Lung (tissue), 12 donors: ENCODE data around the gene HOXD9. TPM values are rescaled to one million over a fixed set of nuclear protein-coding genes. Genes with fewer than 3 reads are reported as not detected.
A peak's percentile ranks its signal among the peaks of the same experiment; 100 is the strongest.

Source experiments
- ATAC-seq: fragments of 200-7000 bp; cut with Tn5 transposase; one replicate; pipeline ENCODE4 v1.9.1; 2020; ENCODE audit warnings: moderate number of reproducible peaks; ENCODE audit not compliant: insufficient read depth, low FRiP score
- DNase-seq, 3 donors: peaks; one replicate each; pipeline ENCODE4 v3.0.0-alpha.2; 2013 to 2017
- H3K27ac ChIP-seq, 2 donors: one replicate each; pipeline ENCODE4 v1.5.1; 2013; ENCODE audit warnings: mild to moderate bottlenecking in 2 of 2, moderate library complexity in 2 of 2, control low read depth in 1 of 2, inconsistent platforms in 1 of 2, low read depth in 1 of 2, low read length in 1 of 2
- H3K27me3 ChIP-seq, 3 donors: one replicate each; pipeline ENCODE4 v1.5.1; 2013; ENCODE audit warnings: low read length in 2 of 3; ENCODE audit not compliant: control insufficient read depth in 3 of 3, insufficient read depth in 3 of 3
- H3K36me3 ChIP-seq, 4 donors: one replicate each; pipeline ENCODE4 v1.5.1; 2013; ENCODE audit warnings: low read length in 4 of 4, mild to moderate bottlenecking in 1 of 4, moderate library complexity in 1 of 4; ENCODE audit not compliant: control insufficient read depth in 4 of 4, insufficient read depth in 4 of 4
- H3K4me1 ChIP-seq, 5 donors: one replicate each; pipeline ENCODE4 v1.5.1; 2013; ENCODE audit warnings: low read length in 5 of 5, mild to moderate bottlenecking in 2 of 5, moderate library complexity in 1 of 5; ENCODE audit not compliant: control insufficient read depth in 5 of 5, insufficient read depth in 5 of 5
- H3K4me3 ChIP-seq: one replicate; pipeline ENCODE4 v1.5.1; 2013; ENCODE audit warnings: mild to moderate bottlenecking, control low read depth, moderate library complexity
- H3K9ac ChIP-seq, 2 donors: one replicate each; pipeline ENCODE4 v1.5.1; 2013; ENCODE audit warnings: low read length in 2 of 2, control low read depth in 1 of 2; ENCODE audit not compliant: insufficient read depth in 1 of 2
- H3K9me3 ChIP-seq, 4 donors: one replicate each; pipeline ENCODE4 v1.5.1; 2013; ENCODE audit warnings: low read length in 3 of 4, mild to moderate bottlenecking in 1 of 4, moderate library complexity in 1 of 4; ENCODE audit not compliant: control insufficient read depth in 4 of 4, insufficient read depth in 3 of 4
- WGBS, 2 donors: extraction: QIAGEN DNeasy Blood & Tissue Kit; methylation state at CpG; one replicate each; pipeline ENCODE4 v1.1.7; 2013; 5-methylcytosine and 5-hydroxymethylcytosine counted together
- polyA plus RNA-seq, 2 donors: library from polyadenylated mRNA; stranded (reverse); fragments of 200-250 nt; gene quantifications; one replicate each; pipeline ENCODE4 v1.2.1, GENCODE V29; 2013
- total RNA-seq, 2 donors: library from RNA; depleted of rRNA in 1 of 2; stranded (reverse); fragments of >200 nt in 1 of 2; gene quantifications; one replicate each; pipeline ENCODE4 v1.2.1, GENCODE V29; 2014 to 2021
- TF ChIP-seq, protein P1 (sequence below): IDR thresholded peaks from 2 replicates; pipeline ENCODE4 v1.5.1; 2012; ENCODE audit warnings: mild to moderate bottlenecking; ENCODE audit errors: control extremely low read depth, extremely low read depth
- donor health status: control.
- donor health status: control.
- donor health status: Bipolar disorder and iron deficiency.
- donor health status: healthy.
- donor health status: DM: yes; HTN: yes; CAD: no.

The HOXD9 gene
- total and polyA plus RNA-seq, 4 donors, result 0.29 to 0.80 (median 0.51) TPM

DNA sequence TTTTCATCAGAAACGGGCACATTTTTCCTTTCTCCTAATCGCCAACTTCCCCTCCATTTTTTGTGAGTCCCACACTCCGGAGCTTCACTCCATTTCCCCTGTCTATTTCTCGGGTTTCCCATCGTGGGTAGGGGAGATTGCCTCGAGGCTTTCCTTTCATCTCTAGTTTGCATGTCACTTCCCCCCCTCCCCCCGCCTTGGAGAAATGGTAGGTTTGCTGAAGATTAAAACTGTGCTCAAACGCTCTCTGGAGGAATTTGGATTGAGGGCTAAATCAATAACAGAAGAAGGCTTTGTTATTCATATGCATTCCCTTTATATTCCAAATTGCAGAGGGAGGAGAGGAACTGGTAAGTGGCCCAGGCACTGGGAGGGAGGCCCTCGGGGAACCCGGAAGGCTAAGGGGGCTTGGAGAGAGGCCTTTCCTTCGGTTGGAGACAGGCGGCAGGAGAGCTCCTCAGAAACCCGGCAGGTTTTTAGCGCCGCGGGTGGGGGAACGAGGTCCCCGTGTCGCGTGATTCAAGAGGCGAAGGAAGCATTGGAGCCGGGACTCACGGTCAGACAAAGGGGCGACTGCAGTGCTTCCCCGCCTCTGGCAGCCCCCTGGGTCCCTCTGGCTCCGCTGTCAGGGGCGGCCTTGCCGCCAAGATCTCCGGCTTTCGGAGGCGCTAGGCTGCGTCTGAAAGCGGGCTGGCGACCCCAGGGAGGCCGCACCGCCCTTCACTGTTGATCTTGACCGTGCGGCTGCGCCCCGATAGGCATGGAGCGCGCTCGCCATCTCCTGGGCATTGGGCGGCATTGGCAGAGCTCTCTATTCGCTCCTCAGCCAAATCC is 25.3 kb upstream of the HOXD9 start:
- Histone ChIP-seq H3K4me3 (no peak overlapping the region), H3K27me3 (peaks cover 25 to 93% (median 86%) of the 10 kb centered on the region in 3 donors), H3K4me1 (peaks cover 0 to 22% (median 15%) of the 10 kb centered on the region in 5 donors), H3K27ac (no peak overlapping the region), H3K9me3 (peaks cover 0 to 14% (median 0%) of the 10 kb centered on the region in 4 donors), H3K9ac (no peak overlapping the region), H3K36me3 (no peaks in the 10 kb centered on the region)
- WGBS, 2 donors, result 2 to 3% methylated on average over 45 of the region's 45 CpGs
- ATAC-seq, result peak; percentile 88
- TF ChIP-seq, protein P1, sequence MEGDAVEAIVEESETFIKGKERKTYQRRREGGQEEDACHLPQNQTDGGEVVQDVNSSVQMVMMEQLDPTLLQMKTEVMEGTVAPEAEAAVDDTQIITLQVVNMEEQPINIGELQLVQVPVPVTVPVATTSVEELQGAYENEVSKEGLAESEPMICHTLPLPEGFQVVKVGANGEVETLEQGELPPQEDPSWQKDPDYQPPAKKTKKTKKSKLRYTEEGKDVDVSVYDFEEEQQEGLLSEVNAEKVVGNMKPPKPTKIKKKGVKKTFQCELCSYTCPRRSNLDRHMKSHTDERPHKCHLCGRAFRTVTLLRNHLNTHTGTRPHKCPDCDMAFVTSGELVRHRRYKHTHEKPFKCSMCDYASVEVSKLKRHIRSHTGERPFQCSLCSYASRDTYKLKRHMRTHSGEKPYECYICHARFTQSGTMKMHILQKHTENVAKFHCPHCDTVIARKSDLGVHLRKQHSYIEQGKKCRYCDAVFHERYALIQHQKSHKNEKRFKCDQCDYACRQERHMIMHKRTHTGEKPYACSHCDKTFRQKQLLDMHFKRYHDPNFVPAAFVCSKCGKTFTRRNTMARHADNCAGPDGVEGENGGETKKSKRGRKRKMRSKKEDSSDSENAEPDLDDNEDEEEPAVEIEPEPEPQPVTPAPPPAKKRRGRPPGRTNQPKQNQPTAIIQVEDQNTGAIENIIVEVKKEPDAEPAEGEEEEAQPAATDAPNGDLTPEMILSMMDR, result peak; percentile 75
- peak; percentile 84 to 86 (median 86) for DNase-seq

DNA sequence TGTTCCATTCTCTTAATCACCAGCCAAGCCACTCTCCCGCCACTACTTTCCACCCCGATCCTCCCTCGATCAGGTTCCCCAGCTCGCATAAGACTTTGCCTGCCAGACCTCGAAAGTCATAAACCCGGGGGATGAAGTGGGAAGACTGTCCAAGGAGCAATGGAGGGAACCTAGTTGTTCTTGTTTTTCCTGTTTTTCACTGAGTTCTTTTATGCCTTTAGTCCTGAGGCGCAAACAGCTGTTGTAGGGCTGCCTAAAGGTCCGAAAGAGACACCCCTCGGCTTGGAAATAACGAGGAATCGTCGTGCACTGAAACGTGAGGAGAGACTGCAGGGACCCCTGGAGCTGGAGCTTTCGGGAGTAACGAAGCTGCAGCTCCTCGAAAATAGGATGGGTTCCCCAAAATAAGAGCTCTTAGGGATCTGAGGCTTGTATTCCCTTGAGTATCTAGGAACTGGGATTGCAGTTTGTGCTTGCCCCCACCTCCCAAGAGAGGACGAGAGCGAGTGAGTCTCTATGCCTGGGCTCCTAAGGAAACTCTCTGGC is 24.6 kb upstream of the HOXD9 start:
- H3K4me1 ChIP-seq, result peaks cover 0 to 22% (median 12%) of the 10 kb centered on the region in 5 donors
- H3K9ac ChIP-seq, result no peak overlapping the region
- DNase-seq, result no peak
- no peaks in the 10 kb centered on the region for H3K36me3 ChIP-seq
- 3 to 4% methylated on average over 18 of the region's 18 CpGs for WGBS, 2 donors
- no peak overlapping the region for H3K27ac ChIP-seq
- ATAC-seq, result no peak
- no peak overlapping the region for H3K4me3 ChIP-seq
- TF ChIP-seq, protein P1, result no peak
- peaks cover 25 to 98% (median 93%) of the 10 kb centered on the region in 3 donors for H3K27me3 ChIP-seq
- peaks cover 0 to 14% (median 0%) of the 10 kb centered on the region in 4 donors for H3K9me3 ChIP-seq

DNA sequence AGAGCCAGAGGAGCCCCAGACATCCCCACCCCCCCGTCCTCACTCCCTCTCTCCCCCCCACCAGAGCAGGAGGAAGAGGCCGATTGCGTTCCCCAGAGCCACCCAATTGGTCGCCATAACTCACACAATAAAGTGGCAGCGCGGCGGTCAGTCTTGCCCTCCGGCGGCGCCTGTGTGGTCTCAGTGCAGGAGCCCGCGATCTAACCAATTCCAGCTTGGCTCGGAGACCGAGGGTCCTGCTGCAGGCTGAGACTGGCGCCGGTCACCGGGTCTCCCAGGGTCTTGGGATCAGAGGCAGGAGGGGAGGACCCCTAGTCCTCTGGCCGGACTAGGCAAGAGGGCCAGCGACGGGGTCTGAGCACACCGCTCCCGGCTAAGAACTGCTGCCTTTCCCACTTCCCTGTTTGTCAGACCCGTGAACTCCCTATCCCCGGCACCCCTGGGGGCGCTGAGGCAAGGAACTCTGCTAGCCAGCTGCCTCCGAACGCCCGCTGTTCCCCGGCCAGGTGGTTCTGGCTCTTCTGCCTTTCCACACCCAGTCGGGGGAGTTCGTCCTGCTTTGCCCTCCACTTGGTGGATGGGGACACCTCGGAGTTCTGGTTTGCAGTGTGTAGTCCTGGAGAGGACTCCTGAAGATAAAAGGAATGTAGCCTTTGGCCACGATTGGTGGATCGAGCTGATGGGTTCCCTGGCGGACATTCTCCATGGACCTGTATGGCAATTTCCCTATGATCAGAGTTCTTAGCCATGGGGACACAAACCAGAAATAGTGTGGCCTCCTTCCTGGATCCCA is 24.0 kb upstream of the HOXD9 start:
- H3K4me3 ChIP-seq, result no peak overlapping the region
- H3K9ac ChIP-seq, result no peak overlapping the region
- ATAC-seq (no peak), DNase-seq (no peak)
- peaks cover 0 to 8% (median 0%) of the 10 kb centered on the region in 4 donors for H3K9me3 ChIP-seq
- peaks cover 21 to 98% (median 94%) of the 10 kb centered on the region in 3 donors for H3K27me3 ChIP-seq
- TF ChIP-seq, protein P1, result no peak
- H3K4me1 ChIP-seq, result peaks cover 0 to 16% (median 5%) of the 10 kb centered on the region in 5 donors
- no peak overlapping the region for H3K27ac ChIP-seq
- 5 to 6% methylated on average over 35 of the region's 35 CpGs for WGBS, 2 donors
- H3K36me3 ChIP-seq, result no peaks in the 10 kb centered on the region
